Kidney epithelial cell (primary cell): ENCODE results near the gene EEF1A2. TPM values are rescaled to one million over a fixed set of nuclear protein-coding genes. Genes with fewer than 3 reads are reported as not detected.

Experiments used
- DNase-seq: peaks from one replicate; pipeline ENCODE4 v3.0.0-alpha.2; 2010; ENCODE audit warnings: low read depth
- H3K27me3 ChIP-seq: 2 replicates; pipeline ENCODE4 v1.6.0; 2011; ENCODE audit warnings: low read length; ENCODE audit not compliant: control insufficient read depth, insufficient read depth
- H3K36me3 ChIP-seq: 2 replicates; pipeline ENCODE4 v1.5.1; 2011; ENCODE audit warnings: low read length; ENCODE audit not compliant: control insufficient read depth, insufficient read depth
- H3K4me3 ChIP-seq: 2 replicates; pipeline ENCODE4 v1.5.1; 2011; ENCODE audit warnings: low read depth, mild to moderate bottlenecking, control low read depth, low read length
- total RNA-seq: library from RNA; depleted of rRNA; stranded (reverse); fragments of >200 nt; gene quantifications from 2 replicates; pipeline ENCODE4 v1.2.3, GENCODE V29; 2015
- TF ChIP-seq, protein P1 (sequence below): IDR thresholded peaks from 2 replicates; pipeline ENCODE4 v1.5.1; 2011; ENCODE audit warnings: mild to moderate bottlenecking, moderate library complexity, low read length, control low read depth, inconsistent platforms; ENCODE audit not compliant: insufficient read depth, poor library complexity, severe bottlenecking

EEF1A2 gene
- total RNA-seq, 1 donor from 2014 or later, result 18.0 TPM

DNA sequence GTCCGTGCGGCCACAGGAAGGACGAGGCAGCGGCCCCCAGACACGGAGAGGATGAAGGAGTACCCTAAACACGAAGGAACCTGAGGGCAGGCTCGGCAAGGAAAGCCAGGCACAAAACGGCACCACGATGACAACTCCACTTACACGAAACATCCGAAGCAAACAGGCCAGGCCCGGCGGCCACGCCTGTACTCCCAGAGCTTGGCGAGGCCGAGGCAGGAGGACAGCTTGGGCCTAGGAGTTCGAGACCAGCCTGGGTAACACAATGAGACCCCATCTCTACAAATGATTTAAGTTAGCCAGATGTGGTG is 39.9 kb downstream of the EEF1A2 start:
- TF ChIP-seq, protein P1, sequence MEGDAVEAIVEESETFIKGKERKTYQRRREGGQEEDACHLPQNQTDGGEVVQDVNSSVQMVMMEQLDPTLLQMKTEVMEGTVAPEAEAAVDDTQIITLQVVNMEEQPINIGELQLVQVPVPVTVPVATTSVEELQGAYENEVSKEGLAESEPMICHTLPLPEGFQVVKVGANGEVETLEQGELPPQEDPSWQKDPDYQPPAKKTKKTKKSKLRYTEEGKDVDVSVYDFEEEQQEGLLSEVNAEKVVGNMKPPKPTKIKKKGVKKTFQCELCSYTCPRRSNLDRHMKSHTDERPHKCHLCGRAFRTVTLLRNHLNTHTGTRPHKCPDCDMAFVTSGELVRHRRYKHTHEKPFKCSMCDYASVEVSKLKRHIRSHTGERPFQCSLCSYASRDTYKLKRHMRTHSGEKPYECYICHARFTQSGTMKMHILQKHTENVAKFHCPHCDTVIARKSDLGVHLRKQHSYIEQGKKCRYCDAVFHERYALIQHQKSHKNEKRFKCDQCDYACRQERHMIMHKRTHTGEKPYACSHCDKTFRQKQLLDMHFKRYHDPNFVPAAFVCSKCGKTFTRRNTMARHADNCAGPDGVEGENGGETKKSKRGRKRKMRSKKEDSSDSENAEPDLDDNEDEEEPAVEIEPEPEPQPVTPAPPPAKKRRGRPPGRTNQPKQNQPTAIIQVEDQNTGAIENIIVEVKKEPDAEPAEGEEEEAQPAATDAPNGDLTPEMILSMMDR, result no peak
- DNase-seq, result no peak
- H3K4me3 ChIP-seq, result no peak overlapping the region
- no peaks in the 10 kb centered on the region for H3K36me3 ChIP-seq
- H3K27me3 ChIP-seq, result peaks cover 67% of the 10 kb centered on the region

DNA sequence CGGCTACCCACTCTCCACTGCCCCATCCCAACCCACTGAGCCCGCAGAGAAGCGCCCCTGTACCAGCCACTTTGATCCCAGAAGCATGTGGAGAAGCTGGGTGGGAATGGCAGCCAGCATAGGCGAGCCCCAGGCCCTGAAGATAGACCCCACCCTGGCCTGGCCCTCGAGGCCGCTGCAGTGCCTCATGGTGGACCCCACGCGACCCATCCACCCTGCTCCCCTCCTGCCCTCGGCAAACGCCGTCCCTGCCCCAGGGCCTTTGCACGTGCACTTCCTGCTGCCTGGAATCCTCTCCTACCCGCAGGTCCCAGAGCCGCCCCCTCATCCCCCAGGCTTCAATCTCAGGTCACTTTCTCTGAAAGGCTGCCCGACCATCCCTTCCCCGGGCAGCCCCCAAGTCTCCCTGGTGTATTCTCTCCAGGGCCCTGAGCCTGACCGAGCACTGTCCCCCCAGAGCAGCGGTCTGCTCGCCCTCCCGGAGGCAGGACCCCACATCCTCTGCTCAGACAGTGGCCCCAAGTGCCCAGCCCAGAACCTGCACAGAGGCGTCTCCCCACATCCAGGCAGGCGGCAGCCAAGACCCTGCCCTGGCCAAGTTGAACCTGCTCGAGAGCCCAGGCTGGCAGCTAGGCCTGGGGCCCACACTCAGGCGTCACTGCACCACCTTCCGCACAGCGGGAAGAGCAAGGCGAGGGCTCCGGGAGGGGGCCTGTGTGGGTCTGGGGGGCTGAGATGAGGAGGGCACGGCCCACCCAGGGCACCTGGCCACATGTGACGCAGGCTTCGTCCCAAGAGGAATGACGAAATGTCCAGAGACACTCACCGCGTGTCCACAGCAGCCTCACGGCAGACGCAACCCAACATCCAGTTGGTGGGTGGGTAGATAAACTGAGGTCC is 40.5 kb downstream of the EEF1A2 start:
- TF ChIP-seq, protein P1, result no peak
- DNase-seq, result no peak
- H3K4me3 ChIP-seq, result no peak overlapping the region
- no peaks in the 10 kb centered on the region for H3K36me3 ChIP-seq
- peaks cover 67% of the 10 kb centered on the region for H3K27me3 ChIP-seq

DNA sequence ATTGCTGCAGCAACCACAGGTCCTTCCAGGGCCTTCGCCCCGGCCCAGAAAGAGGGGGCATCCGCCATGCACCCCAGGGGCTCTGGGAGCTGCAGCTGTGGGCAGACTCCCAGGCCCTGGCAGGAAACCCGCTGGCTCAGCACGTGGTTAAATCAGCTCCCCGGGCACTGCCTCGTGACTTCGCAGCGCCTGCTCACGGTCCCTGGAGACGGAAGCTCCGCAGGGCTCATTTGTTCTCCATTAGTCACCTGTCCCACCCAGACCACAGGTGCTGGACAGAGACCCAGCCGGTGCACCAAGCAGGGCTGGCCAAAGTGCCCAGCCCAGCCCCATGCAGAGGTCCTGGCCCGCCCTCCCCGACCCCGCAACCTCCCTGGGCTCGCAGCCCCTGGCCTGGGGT is 41.1 kb downstream of the EEF1A2 start:
- Histone ChIP-seq H3K4me3 (no peak overlapping the region), H3K27me3 (peaks cover 68% of the 10 kb centered on the region), H3K36me3 (no peaks in the 10 kb centered on the region)
- TF ChIP-seq, protein P1, result no peak
- peak; percentile 29 for DNase-seq

DNA sequence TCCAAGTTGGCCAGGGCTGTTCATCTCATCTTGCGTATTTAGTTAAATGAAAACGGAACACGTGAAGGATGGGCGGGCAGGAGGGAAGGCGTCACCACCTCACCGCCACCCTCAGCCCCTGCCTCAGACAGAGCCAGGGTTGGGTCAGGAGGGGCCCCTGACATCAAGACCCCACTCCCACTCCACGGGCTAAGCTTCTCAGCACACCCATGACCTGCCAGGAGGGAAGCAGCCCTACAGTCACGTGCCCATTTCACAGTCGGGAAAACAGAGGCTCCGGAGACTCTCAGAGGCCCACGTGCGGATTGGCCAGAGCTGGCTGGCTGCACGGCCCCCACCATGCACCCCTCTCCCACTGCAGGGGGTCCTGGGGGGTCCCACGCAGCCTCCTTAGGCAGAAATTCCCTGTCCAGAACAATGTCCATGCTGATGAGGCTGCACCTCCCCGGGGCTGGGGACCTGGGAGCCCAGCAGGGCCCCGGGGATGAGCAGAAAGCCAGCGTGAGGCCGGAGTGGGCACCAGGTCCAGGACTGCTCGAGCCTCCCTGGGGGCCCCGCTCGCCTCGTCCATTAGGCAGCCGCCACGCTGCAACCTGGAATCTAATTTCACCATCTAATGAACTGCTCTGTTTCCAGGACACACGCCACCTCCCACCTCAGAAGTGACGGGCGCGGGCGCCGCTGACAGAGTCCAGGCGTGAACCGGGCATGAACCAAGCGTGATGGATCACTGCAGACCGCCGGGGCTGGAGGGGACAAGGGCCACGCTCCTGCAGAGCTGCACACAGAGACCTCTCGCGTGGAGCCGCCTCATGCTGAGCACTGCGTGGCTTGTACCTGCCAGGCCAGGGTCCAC is 42.2 kb downstream of the EEF1A2 start:
- peaks cover 70% of the 10 kb centered on the region for H3K27me3 ChIP-seq
- TF ChIP-seq, protein P1, result no peak

DNA sequence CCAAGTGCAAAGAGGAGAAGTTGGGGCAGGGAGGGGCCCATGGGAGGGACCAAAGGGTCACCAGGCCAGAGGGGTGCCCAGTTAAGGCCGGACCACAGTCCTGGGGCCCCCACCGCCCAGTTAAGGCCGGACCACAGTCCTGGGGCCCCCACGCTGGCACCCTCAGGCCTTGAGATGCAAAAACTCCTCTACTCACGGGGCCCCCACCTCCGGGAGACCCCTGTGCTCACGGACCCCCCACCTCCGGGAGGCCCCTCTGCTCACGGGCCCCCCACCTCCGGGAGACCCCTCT is 43.4 kb downstream of the EEF1A2 start:
- no peaks in the 10 kb centered on the region for H3K36me3 ChIP-seq
- H3K27me3 ChIP-seq, result peaks cover 61% of the 10 kb centered on the region
- H3K4me3 ChIP-seq, result no peak overlapping the region
- no peak for DNase-seq
- TF ChIP-seq, protein P1, result no peak

More for the DNA sequence above, 42.2 kb downstream of the EEF1A2 start:
- H3K36me3 ChIP-seq, result no peaks in the 10 kb centered on the region
- DNase-seq, result no peak
- H3K4me3 ChIP-seq, result no peak overlapping the region
